Nephron progenitor cell (in vitro differentiated cells): ENCODE measurements around the gene ANKRD60.

ENCODE experiments used
- DNase-seq: peaks from one replicate; pipeline ENCODE4 v3.0.0; 2021
- H3K27ac Mint-ChIP-seq: 2 replicates; pipeline ENCODE4 v1.8.0; 2021; ENCODE audit warnings: mild to moderate bottlenecking, moderate library complexity, mixed read lengths
- H3K27me3 Mint-ChIP-seq: 2 replicates; pipeline ENCODE4 v1.8.0; 2021; ENCODE audit warnings: mild to moderate bottlenecking, low read depth, mixed read lengths; ENCODE audit not compliant: poor library complexity
- H3K36me3 Mint-ChIP-seq: 2 replicates; pipeline ENCODE4 v1.8.0; 2021; ENCODE audit warnings: low read depth, mixed read lengths
- H3K4me1 Mint-ChIP-seq: 2 replicates; pipeline ENCODE4 v1.8.0; 2021; ENCODE audit warnings: mixed read lengths
- H3K4me3 Mint-ChIP-seq: 2 replicates; pipeline ENCODE4 v1.8.0; 2021; ENCODE audit warnings: mild to moderate bottlenecking, moderate library complexity, mixed read lengths
- H3K9me3 Mint-ChIP-seq: 2 replicates; pipeline ENCODE4 v1.8.0; 2021; ENCODE audit warnings: mild to moderate bottlenecking, moderate library complexity, mixed read lengths
- TF ChIP-seq, protein P1 (sequence below): fragments of 200-600 bp; sonication (generic); IDR thresholded peaks from 2 replicates; pipeline ENCODE4 v1.5.0; 2021; ENCODE audit warnings: antibody characterized with exemption

Gene ANKRD60

DNA sequence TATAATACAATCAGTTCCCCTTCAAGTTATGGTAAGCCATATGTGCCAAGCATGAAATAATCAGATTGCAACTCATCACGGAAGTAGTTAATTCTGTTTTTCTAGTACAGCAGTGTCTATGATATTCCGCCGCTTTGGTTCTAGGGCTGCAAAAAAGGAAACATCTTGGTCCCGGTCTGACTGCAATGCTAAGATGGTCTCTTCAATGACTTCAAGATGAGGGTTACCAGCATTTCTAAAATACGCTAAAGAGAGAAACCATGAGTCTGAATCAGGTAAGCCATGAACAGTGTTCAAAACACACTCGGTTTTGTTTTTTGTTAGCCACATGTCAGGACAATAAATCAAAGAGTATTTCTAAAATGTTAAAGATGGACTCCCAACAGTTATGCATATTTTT is 3.2 kb upstream of the ANKRD60 start:
- no peak overlapping the region for H3K27ac Mint-ChIP-seq
- no peak overlapping the region for H3K4me3 Mint-ChIP-seq
- TF ChIP-seq, protein P1, sequence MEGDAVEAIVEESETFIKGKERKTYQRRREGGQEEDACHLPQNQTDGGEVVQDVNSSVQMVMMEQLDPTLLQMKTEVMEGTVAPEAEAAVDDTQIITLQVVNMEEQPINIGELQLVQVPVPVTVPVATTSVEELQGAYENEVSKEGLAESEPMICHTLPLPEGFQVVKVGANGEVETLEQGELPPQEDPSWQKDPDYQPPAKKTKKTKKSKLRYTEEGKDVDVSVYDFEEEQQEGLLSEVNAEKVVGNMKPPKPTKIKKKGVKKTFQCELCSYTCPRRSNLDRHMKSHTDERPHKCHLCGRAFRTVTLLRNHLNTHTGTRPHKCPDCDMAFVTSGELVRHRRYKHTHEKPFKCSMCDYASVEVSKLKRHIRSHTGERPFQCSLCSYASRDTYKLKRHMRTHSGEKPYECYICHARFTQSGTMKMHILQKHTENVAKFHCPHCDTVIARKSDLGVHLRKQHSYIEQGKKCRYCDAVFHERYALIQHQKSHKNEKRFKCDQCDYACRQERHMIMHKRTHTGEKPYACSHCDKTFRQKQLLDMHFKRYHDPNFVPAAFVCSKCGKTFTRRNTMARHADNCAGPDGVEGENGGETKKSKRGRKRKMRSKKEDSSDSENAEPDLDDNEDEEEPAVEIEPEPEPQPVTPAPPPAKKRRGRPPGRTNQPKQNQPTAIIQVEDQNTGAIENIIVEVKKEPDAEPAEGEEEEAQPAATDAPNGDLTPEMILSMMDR: no peak
- H3K36me3 Mint-ChIP-seq: peaks cover 11% of the 10 kb centered on the region
- peaks cover 11% of the 10 kb centered on the region for H3K9me3 Mint-ChIP-seq
- no peak for DNase-seq
- H3K27me3 Mint-ChIP-seq: peaks cover 69% of the 10 kb centered on the region
- peaks cover 26% of the 10 kb centered on the region for H3K4me1 Mint-ChIP-seq

DNA sequence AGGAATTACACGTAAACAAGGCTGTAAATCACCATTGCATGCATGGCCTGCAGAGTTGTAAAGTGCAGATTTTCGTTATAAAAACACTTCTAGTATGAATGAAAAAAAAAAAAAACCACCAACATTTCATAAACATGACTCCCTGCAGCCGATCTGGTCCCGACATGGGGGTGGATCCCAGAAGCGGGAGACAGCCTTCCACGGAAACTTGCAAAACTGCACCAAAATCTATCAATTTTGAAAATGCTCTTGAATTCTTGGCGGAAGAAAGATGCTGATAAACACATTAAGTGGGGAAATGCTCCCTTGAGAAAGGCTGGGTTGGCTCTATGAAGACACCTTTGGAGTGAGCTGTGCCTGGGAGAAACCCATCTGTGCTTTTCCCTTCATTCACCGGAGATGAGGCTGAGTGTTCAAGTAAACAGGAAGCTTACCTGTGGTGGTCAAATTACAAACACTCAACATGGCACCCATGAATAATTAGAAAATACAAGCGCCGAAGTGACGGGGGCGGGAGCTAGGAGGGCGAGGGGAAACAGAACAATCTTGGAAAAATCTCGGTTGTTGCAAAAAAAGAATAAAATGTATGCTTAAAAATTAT is 845 bp upstream of the ANKRD60 start:
- peaks cover 14% of the 10 kb centered on the region for H3K9me3 Mint-ChIP-seq
- DNase-seq: no peak
- peaks cover 73% of the 10 kb centered on the region for H3K27me3 Mint-ChIP-seq
- no peak overlapping the region for H3K27ac Mint-ChIP-seq
- peaks cover 30% of the 10 kb centered on the region for H3K4me1 Mint-ChIP-seq
- H3K36me3 Mint-ChIP-seq: peaks cover 9% of the 10 kb centered on the region
- H3K4me3 Mint-ChIP-seq: peak overlapping the region; percentile 82
- TF ChIP-seq, protein P1: no peak

DNA sequence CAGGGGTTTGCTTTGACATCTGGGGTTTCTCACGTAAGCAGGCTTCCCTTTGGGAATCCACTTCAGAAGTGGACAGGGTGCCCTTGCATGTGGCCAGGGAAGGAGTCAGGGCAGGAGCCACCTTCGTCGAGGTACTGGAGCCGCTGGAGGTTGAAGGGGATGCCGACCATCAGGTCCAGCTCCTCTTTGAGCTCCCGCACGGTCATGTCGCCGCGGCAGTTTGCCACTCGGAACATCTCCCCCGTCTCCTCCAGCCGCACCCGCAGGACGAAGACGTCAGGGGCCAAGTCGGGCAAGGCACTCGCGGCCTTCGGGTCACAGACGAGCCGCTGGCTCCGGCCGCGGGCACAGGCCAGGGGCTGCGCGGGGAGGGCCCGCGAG is 360 bp downstream of the ANKRD60 start:
- peaks cover 14% of the 10 kb centered on the region for H3K9me3 Mint-ChIP-seq
- H3K27me3 Mint-ChIP-seq: peaks cover 80% of the 10 kb centered on the region
- peak overlapping the region; percentile 79 for H3K4me3 Mint-ChIP-seq
- peaks cover 9% of the 10 kb centered on the region for H3K36me3 Mint-ChIP-seq
- peaks cover 31% of the 10 kb centered on the region for H3K4me1 Mint-ChIP-seq
- H3K27ac Mint-ChIP-seq: no peak overlapping the region
- peak; percentile 30 for DNase-seq
- TF ChIP-seq, protein P1: no peak

DNA sequence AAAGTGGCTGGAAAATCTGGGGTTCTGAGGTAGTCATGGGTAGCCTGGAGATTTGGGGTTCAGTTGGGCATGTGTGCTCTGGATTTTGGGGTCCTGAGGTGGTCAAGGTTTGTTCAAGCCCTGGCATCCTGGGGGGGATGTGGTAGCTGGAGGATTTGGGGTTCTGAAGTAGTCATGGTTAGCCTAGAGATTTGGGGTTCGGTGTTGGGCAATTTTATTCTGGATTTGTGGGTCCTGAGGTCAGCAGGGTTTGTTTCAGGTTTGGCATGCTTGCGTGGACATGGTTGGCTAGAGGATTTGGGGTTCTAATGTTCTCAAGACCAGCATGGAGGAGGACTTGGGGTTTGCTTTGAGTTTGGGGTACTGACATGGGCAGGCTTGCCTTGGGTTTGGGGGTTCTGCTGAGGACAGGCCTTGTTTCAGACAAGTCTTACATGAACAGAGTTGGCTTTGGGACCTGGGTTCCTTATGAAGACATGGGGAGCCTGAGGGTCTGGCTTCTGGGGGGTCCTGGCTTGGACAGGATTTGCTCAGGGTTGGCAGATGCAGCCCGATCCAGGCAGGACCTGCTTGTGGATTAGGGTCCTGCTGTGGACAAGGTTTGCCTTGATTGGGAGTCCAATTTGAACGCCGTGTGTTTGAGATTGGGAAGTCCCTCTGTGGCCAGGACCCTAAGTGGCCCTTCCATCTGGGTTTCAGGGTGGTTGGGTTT is 906 bp downstream of the ANKRD60 start:
- DNase-seq: no peak
- H3K4me1 Mint-ChIP-seq: peaks cover 31% of the 10 kb centered on the region
- TF ChIP-seq, protein P1: no peak
- H3K27ac Mint-ChIP-seq: no peak overlapping the region
- peak overlapping the region; percentile 79 for H3K4me3 Mint-ChIP-seq
- H3K9me3 Mint-ChIP-seq: peaks cover 14% of the 10 kb centered on the region
- peaks cover 86% of the 10 kb centered on the region for H3K27me3 Mint-ChIP-seq
- H3K36me3 Mint-ChIP-seq: peaks cover 9% of the 10 kb centered on the region

DNA sequence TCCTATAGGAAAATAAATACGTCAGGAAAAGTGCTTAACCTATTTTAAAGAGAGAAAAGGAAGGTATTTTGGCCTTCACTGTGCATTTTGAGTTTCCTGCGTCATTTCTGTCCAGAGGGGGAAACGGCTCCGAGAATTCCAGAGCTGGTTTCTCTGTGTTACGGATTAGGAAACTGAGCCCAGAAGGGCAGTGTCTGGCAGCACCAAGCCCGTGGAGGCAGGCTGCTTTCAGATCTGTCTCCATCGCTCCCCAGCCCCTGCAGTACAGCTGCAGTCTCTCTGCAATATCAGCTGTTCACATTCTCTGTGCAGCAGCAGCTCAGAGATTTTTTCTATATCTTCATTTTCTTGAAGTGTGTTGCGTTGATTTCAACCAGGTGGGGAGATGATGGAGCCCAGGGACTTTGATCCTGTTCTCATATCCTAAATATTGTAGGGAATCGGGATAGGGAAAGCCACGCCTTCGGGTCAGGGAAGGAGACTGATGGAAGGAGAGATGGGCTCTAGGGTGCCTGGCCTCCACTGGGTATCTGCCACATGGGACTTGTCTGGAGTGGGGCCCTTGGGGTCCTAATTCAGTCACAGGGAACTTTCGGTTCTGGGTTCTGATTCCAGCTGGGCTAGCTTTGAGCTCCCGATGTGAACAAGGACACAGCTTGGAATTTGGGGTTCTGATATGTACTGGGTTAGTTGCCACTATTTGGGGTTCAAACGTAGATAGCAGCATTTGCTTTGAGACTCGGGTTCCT is 2.8 kb downstream of the ANKRD60 start:
- Mint-ChIP-seq H3K27ac (no peak overlapping the region), H3K4me3 (no peak overlapping the region), H3K4me1 (peaks cover 30% of the 10 kb centered on the region), H3K9me3 (peaks cover 14% of the 10 kb centered on the region), H3K36me3 (peaks cover 9% of the 10 kb centered on the region), H3K27me3 (peaks cover 94% of the 10 kb centered on the region)
- TF ChIP-seq, protein P1: no peak
- DNase-seq: no peak
